CD4-positive, alpha-beta T cell (primary cell): ENCODE results near the gene SHISA9. TPM values are rescaled to one million over a fixed set of nuclear protein-coding genes. Genes with fewer than 3 reads are reported as not detected.

Experiments
- ATAC-seq: fragments of 200-7000 bp; cut with Tn5 transposase; one replicate; pipeline ENCODE4 v1.10.0; 2022; ENCODE audit warnings: mild to moderate bottlenecking; ENCODE audit not compliant: poor library complexity
- CTCF ChIA-PET: fragments of 350-600 bp; sonication (Branson Sonifier 250); formaldehyde crosslinking; loops from one replicate; lab custom pipeline; 2021; ENCODE audit warnings: antibody characterized with exemption, inconsistent platforms; lab: Charles Lee
- POLR2A ChIA-PET: fragments of 350-600 bp; sonication (Branson Sonifier 250); formaldehyde crosslinking; loops from one replicate; lab custom pipeline; 2021; ENCODE audit warnings: antibody characterized with exemption, inconsistent platforms; lab: Charles Lee
- DNase-seq, 14 experiments: peaks; one replicate each; pipeline ENCODE4 v3.0.0-alpha.2; 2013 to 2020; ENCODE audit warnings: mixed read lengths in 2 of 14
- H3K27ac ChIP-seq, 2 donors: one replicate each; pipeline versions ENCODE4 v1.5.1 to v1.7.0; 2013; ENCODE audit warnings: low read length in 2 of 2, low read depth in 1 of 2, mild to moderate bottlenecking in 1 of 2
- H3K27me3 ChIP-seq, 2 experiments: 1 replicate in 1 of 2; 2 replicates in 1 of 2; pipeline versions ENCODE4 v1.6.1 to v1.7.0; 2013; ENCODE audit warnings: low read length in 2 of 2, control low read depth in 1 of 2, mild to moderate bottlenecking in 1 of 2, moderate library complexity in 1 of 2; ENCODE audit not compliant: insufficient read depth in 2 of 2, control insufficient read depth in 1 of 2
- H3K36me3 ChIP-seq: one replicate; pipeline ENCODE4 v1.6.1; 2013; ENCODE audit warnings: low read length, control low read depth; ENCODE audit not compliant: insufficient read depth
- H3K4me1 ChIP-seq: one replicate; pipeline ENCODE4 v1.6.1; 2013; ENCODE audit warnings: low read length, control low read depth; ENCODE audit not compliant: insufficient read depth
- H3K4me3 ChIP-seq: one replicate; pipeline ENCODE4 v1.5.1; 2013; ENCODE audit warnings: mild to moderate bottlenecking, low read length, moderate library complexity
- H3K9me3 ChIP-seq, 2 experiments: 1 replicate in 1 of 2; 2 replicates in 1 of 2; pipeline versions ENCODE4 v1.6.1 to v1.7.0; 2013; ENCODE audit warnings: low read length in 2 of 2, mild to moderate bottlenecking in 2 of 2, control low read depth in 1 of 2, moderate library complexity in 1 of 2; ENCODE audit not compliant: control insufficient read depth in 1 of 2, insufficient read depth in 1 of 2
- H3K27ac Mint-ChIP-seq: one replicate; pipeline ENCODE4 v1.8.0; 2020; ENCODE audit warnings: mixed read lengths
- H3K27me3 Mint-ChIP-seq: one replicate; pipeline ENCODE4 v1.8.0; 2021; ENCODE audit warnings: mixed read lengths
- H3K36me3 Mint-ChIP-seq: one replicate; pipeline ENCODE4 v1.8.0; 2021; ENCODE audit warnings: low read depth, mixed read lengths
- H3K4me1 Mint-ChIP-seq: one replicate; pipeline ENCODE4 v1.8.0; 2021; ENCODE audit warnings: low read depth, mixed read lengths
- H3K4me3 Mint-ChIP-seq: one replicate; pipeline ENCODE4 v1.8.0; 2020; ENCODE audit warnings: mild to moderate bottlenecking, mixed read lengths
- H3K9me3 Mint-ChIP-seq: one replicate; pipeline ENCODE4 v1.8.0; 2020; ENCODE audit warnings: mixed read lengths
- CTCF ChIP-seq: fragments of 200-600 bp; IDR thresholded peaks from one replicate; pipeline ENCODE4 v1.8.0; 2022; ENCODE audit warnings: antibody characterized with exemption, mild to moderate bottlenecking
- intact Hi-C, 2 experiments: fragments of 100-400 bp; cut with DNase I in 1 of 2; cut with micrococcal nuclease in 1 of 2; formaldehyde crosslinking; loops; one replicate each; pipeline versions ENCODE4 v1.15.1 to v1.9.0; 2023 to 2025; cut with DNase I, micrococcal nuclease
- total RNA-seq, 174 experiments: library from RNA in 2 of 174; stranded (reverse) in 2 of 174; gene quantifications; one replicate each; pipeline ENCODE4 v1.2.3 and lab custom pipeline; 2021 to 2026

SHISA9 gene
- total RNA-seq, 2 experiments from 2014 or later: not detected

- ATAC-seq (no peak), DNase-seq (no peak)
- Histone ChIP-seq H3K4me3 (no peak overlapping the region), H3K4me1 (no peaks in the 10 kb centered on the region), H3K27ac (no peak overlapping the region), H3K27me3 (no peaks in the 10 kb centered on the region), H3K36me3 (no peaks in the 10 kb centered on the region), H3K9me3 (peaks cover 0 to 7% of the 10 kb centered on the region in 2 experiments)
- Mint-ChIP-seq H3K4me1 (no peaks in the 10 kb centered on the region), H3K36me3 (no peaks in the 10 kb centered on the region), H3K27ac (no peak overlapping the region), H3K27me3 (peaks cover 9% of the 10 kb centered on the region), H3K9me3 (peaks cover 2% of the 10 kb centered on the region), H3K4me3 (no peak overlapping the region)
- TF ChIP-seq CTCF: no peak
- intact Hi-C loops: no loop called here
- POLR2A ChIA-PET: no interaction called here
- CTCF ChIA-PET: no interaction called here
Measured at GRCh38 chr16:13148294-13148693, 246.9 kb downstream of the SHISA9 start.

- intact Hi-C loops: no loop called here
- no peaks in the 10 kb centered on the region for H3K36me3 ChIP-seq
- H3K27ac Mint-ChIP-seq: no peak overlapping the region
- H3K4me1 Mint-ChIP-seq: no peaks in the 10 kb centered on the region
- DNase-seq (no peak), ATAC-seq (no peak)
- ChIA-PET POLR2A (no interaction called here), CTCF (no interaction called here)
- peaks cover 9% of the 10 kb centered on the region for H3K27me3 Mint-ChIP-seq
- no peaks in the 10 kb centered on the region for H3K36me3 Mint-ChIP-seq
- H3K27ac ChIP-seq: no peak overlapping the region
- peaks cover 2% of the 10 kb centered on the region for H3K9me3 Mint-ChIP-seq
- H3K9me3 ChIP-seq: peaks cover 0 to 7% of the 10 kb centered on the region in 2 experiments
- H3K27me3 ChIP-seq: no peaks in the 10 kb centered on the region
- H3K4me1 ChIP-seq: no peaks in the 10 kb centered on the region
- no peak overlapping the region for H3K4me3 Mint-ChIP-seq
- no peak for TF ChIP-seq CTCF
- no peak overlapping the region for H3K4me3 ChIP-seq
Measured at GRCh38 chr16:13148836-13149235, 247.4 kb downstream of the SHISA9 start.

- CTCF ChIA-PET: no interaction called here
- POLR2A ChIA-PET: no interaction called here
- Histone ChIP-seq H3K9me3 (peaks cover 0 to 7% of the 10 kb centered on the region in 2 experiments), H3K4me3 (no peak overlapping the region), H3K4me1 (no peaks in the 10 kb centered on the region), H3K36me3 (no peaks in the 10 kb centered on the region), H3K27me3 (no peaks in the 10 kb centered on the region), H3K27ac (no peak overlapping the region)
- H3K4me1 Mint-ChIP-seq: no peaks in the 10 kb centered on the region
- ATAC-seq: no peak
- no peak for TF ChIP-seq CTCF
- no peak overlapping the region for H3K27ac Mint-ChIP-seq
- intact Hi-C loops: no loop called here
- H3K36me3 Mint-ChIP-seq: no peaks in the 10 kb centered on the region
- no peak for DNase-seq
- no peak overlapping the region for H3K4me3 Mint-ChIP-seq
- peaks cover 13% of the 10 kb centered on the region for H3K27me3 Mint-ChIP-seq
- no peaks in the 10 kb centered on the region for H3K9me3 Mint-ChIP-seq
Measured at GRCh38 chr16:13150181-13150885, 248.9 kb downstream of the SHISA9 start.
